Measurements from ENCODE around the gene WDR36. TPM values are rescaled to one million over a fixed set of nuclear protein-coding genes. Genes with fewer than 3 reads are reported as not detected.

Gene WDR36
- polyA plus RNA-seq, 3 donors, result 7.2 to 8.7 (median 8.2) TPM

- Histone ChIP-seq H3K9ac (ENCODE audit: insufficient read depth, low read length, poor library complexity, severe bottlenecking) (no peak overlapping the region), H3K4me3 (replicated peaks in 1 of 3; ENCODE audit: low read depth in 2 of 3, low read length in 3 of 3) (no peak overlapping the region), H3K36me3 (replicated peaks in 1 of 2; ENCODE audit: control insufficient read depth in 1 of 2, insufficient read depth in 2 of 2, low read length in 2 of 2) (no peaks in the 10 kb centered on the region), H3K4me1 (ENCODE audit: control insufficient read depth in 1 of 2, insufficient read depth in 2 of 2, low read length in 2 of 2) (no peaks in the 10 kb centered on the region), H3K9me3 (replicated peaks in 1 of 2; ENCODE audit: control insufficient read depth in 1 of 2, insufficient read depth in 1 of 2, low read length in 2 of 2) (peaks cover 0 to 3% of the 10 kb centered on the region in 2 donors), H4K20me1 (ENCODE audit: insufficient read depth, low read length) (no peaks in the 10 kb centered on the region), H3K79me2 (ENCODE audit: insufficient read depth, low read length) (no peaks in the 10 kb centered on the region), H3K27me3 (ENCODE audit: control insufficient read depth in 2 of 2, insufficient read depth in 2 of 2, low read length in 2 of 2) (peaks cover 0 to 4% of the 10 kb centered on the region in 2 donors), H3K27ac (ENCODE audit: low read depth in 1 of 2, low read length in 2 of 2) (no peak overlapping the region), H3K4me2 (replicated peaks; ENCODE audit: extremely low read depth, low read length, poor library complexity, severe bottlenecking) (no peak overlapping the region), H2AFZ (ENCODE audit: insufficient read depth, low read depth, low read length, poor library complexity, severe bottlenecking) (no peak overlapping the region)
- Mint-ChIP-seq H3K4me3 (no peak overlapping the region), H3K4me1 (no peaks in the 10 kb centered on the region), H3K27me3 (ENCODE audit: low read depth in 3 of 3) (peaks cover 0 to 9% (median 2%) of the 10 kb centered on the region in 3 donors), H3K9me3 (peaks cover 0 to 10% (median 5%) of the 10 kb centered on the region in 7 donors), H3K36me3 (no peaks in the 10 kb centered on the region), H3K27ac (no peak overlapping the region)
- TF ChIP-seq CTCF (IDR thresholded peaks at IDR 0.05), result no peak
- intact Hi-C loops (cut with micrococcal nuclease), result no loop called here
- no peak for DNase-seq
Measured at GRCh38 chr5:111058064-111058463, 34.1 kb upstream of the WDR36 start.

- Mint-ChIP-seq H3K4me3 (no peak overlapping the region), H3K9me3 (peaks cover 0 to 10% (median 4%) of the 10 kb centered on the region in 7 donors), H3K4me1 (no peaks in the 10 kb centered on the region), H3K36me3 (no peaks in the 10 kb centered on the region), H3K27ac (no peak overlapping the region), H3K27me3 (ENCODE audit: low read depth in 3 of 3) (peaks cover under 1 to 15% (median 2%) of the 10 kb centered on the region in 3 donors)
- Histone ChIP-seq H3K9ac (ENCODE audit: insufficient read depth, low read length, poor library complexity, severe bottlenecking) (no peak overlapping the region), H3K4me3 (replicated peaks in 1 of 3; ENCODE audit: low read depth in 2 of 3, low read length in 3 of 3) (no peak overlapping the region), H4K20me1 (ENCODE audit: insufficient read depth, low read length) (no peaks in the 10 kb centered on the region), H3K79me2 (ENCODE audit: insufficient read depth, low read length) (no peaks in the 10 kb centered on the region), H3K9me3 (replicated peaks in 1 of 2; ENCODE audit: control insufficient read depth in 1 of 2, insufficient read depth in 1 of 2, low read length in 2 of 2) (peaks cover 0 to 3% of the 10 kb centered on the region in 2 donors), H3K36me3 (replicated peaks in 1 of 2; ENCODE audit: control insufficient read depth in 1 of 2, insufficient read depth in 2 of 2, low read length in 2 of 2) (no peaks in the 10 kb centered on the region), H2AFZ (ENCODE audit: insufficient read depth, low read depth, low read length, poor library complexity, severe bottlenecking) (no peak overlapping the region), H3K4me2 (replicated peaks; ENCODE audit: extremely low read depth, low read length, poor library complexity, severe bottlenecking) (no peak overlapping the region), H3K27me3 (ENCODE audit: control insufficient read depth in 2 of 2, insufficient read depth in 2 of 2, low read length in 2 of 2) (peaks cover 0 to 7% of the 10 kb centered on the region in 2 donors), H3K4me1 (ENCODE audit: control insufficient read depth in 1 of 2, insufficient read depth in 2 of 2, low read length in 2 of 2) (no peaks in the 10 kb centered on the region), H3K27ac (ENCODE audit: low read depth in 1 of 2, low read length in 2 of 2) (no peak overlapping the region)
- intact Hi-C loops (cut with micrococcal nuclease), result no loop called here
- no peak for TF ChIP-seq CTCF (IDR thresholded peaks at IDR 0.05)
- WGBS (ENCODE audit: insufficient coverage), result no CpG with 5 or more reads among the region's 2 CpGs
- DNase-seq, result no peak
Measured at GRCh38 chr5:111060169-111060568, 32.0 kb upstream of the WDR36 start.

Measured in CD14-positive monocyte (primary cell).